ENCODE results near the gene PDZD2.

Gene PDZD2

DNA sequence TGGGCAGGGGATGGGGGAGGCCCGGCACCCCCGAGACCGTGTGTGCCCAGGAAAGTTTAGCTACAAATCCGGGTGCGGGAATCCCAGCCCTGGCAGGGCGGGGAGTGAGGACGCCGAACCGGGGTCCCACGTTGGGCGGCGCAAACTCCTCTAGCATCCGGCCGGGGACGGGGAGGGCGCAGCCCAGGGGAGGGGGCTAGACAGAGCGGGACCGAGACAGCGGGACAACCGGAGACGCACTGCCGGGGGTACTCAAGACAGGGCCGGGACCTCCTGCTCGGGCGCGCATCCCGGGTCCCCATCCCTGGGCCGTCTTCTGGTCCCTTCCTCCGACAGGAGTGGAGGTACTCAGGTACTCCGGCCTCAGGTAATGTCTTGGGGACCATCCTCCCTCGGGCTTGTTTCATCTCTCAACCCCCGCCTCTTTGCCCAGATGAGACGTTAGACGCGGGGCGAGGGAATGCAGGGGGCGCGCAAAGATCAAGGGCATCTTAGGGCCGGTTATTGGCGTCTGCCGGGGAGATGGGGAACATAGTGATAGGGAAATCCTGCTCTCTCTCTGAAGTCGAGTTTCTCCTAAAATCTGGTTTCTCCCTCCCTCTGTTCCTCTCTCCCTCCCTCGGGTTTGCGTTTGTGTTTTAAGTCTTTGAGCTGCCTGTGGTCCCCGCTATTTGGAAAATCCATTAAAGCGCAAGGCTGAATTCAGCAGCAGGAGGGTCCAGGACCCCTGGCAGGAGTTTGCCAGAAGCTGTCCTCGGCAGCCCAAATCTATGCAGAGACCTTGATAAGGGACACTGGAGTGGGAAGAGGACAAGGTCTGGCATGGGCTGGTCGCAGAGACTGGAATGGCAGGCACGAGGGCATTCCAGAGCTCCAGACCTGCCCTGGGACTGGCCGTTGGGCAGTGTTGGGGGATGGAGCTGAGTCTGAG lies 815 bp downstream of the PDZD2 start:
- Histone ChIP-seq H3K9me2 (replicated peaks; ENCODE audit: control insufficient read depth, low read length) (no peaks in the 10 kb centered on the region), H3K4me2 (ENCODE audit: low read length) (peak overlapping the region; percentile 66), H3F3A (ENCODE audit: control insufficient read depth, insufficient read depth) (no peaks in the 10 kb centered on the region), H3K36me3 (ENCODE audit: control insufficient read depth, low read length) (no peaks in the 10 kb centered on the region), H3K79me2 (ENCODE audit: control insufficient read depth, low read length) (no peaks in the 10 kb centered on the region), H3K27ac (ENCODE audit: low read depth, low read length) (no peak overlapping the region), H3K27me3 (ENCODE audit: control insufficient read depth, low read length) (peaks cover 52% of the 10 kb centered on the region), H3K4me1 (ENCODE audit: control insufficient read depth, low read length) (peaks cover 6% of the 10 kb centered on the region; the same call in 1 of the 2 replicates), H3K9me3 (ENCODE audit: control insufficient read depth, insufficient read depth, low read length) (no peaks in the 10 kb centered on the region), H3K4me3 (ENCODE audit: low read length) (peak overlapping the region; percentile 70), H4K20me1 (ENCODE audit: control insufficient read depth, insufficient read depth, low read depth, low read length) (no peaks in the 10 kb centered on the region)
- TF ChIP-seq, protein P1, sequence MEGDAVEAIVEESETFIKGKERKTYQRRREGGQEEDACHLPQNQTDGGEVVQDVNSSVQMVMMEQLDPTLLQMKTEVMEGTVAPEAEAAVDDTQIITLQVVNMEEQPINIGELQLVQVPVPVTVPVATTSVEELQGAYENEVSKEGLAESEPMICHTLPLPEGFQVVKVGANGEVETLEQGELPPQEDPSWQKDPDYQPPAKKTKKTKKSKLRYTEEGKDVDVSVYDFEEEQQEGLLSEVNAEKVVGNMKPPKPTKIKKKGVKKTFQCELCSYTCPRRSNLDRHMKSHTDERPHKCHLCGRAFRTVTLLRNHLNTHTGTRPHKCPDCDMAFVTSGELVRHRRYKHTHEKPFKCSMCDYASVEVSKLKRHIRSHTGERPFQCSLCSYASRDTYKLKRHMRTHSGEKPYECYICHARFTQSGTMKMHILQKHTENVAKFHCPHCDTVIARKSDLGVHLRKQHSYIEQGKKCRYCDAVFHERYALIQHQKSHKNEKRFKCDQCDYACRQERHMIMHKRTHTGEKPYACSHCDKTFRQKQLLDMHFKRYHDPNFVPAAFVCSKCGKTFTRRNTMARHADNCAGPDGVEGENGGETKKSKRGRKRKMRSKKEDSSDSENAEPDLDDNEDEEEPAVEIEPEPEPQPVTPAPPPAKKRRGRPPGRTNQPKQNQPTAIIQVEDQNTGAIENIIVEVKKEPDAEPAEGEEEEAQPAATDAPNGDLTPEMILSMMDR (IDR thresholded peaks at IDR 0.05; ENCODE audit: low read depth, low read length, poor library complexity, severe bottlenecking) = no peak
- TF ChIP-seq EZH2phosphoT487 (IDR thresholded peaks at IDR 0.05; ENCODE audit: borderline replicate concordance, low read length) = no peak; the same call in 1 of the 2 replicates

DNA sequence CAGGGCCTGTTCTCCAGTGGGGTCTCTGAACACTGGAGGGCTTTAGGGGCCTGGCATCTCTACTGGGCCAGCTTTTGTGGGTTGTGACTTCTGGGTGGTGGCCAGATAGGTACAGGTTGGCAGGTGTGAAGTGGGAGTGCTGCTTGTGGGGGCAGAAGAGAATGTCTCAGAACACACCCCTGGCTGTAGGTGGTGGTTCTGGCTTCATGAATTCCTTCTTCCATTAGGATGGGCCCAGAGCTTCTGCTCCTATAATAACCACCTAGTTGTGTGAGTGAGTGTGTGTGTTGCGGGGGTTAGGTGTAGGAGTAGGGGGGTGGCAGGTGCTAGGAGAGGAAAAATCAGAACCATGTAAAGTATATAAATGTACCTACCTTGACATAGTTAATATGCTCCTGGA lies 1.6 kb downstream of the PDZD2 start:
- no peaks in the 10 kb centered on the region for H4K20me1 ChIP-seq (ENCODE audit: control insufficient read depth, insufficient read depth, low read depth, low read length)
- H3K79me2 ChIP-seq (ENCODE audit: control insufficient read depth, low read length) = no peaks in the 10 kb centered on the region
- no peak for TF ChIP-seq EZH2phosphoT487 (IDR thresholded peaks at IDR 0.05; ENCODE audit: borderline replicate concordance, low read length)
- TF ChIP-seq, protein P1 (IDR thresholded peaks at IDR 0.05; ENCODE audit: low read depth, low read length, poor library complexity, severe bottlenecking) = no peak
- no peak overlapping the region for H3K4me2 ChIP-seq (ENCODE audit: low read length)
- peaks cover 52% of the 10 kb centered on the region for H3K27me3 ChIP-seq (ENCODE audit: control insufficient read depth, low read length)
- no peaks in the 10 kb centered on the region for H3K36me3 ChIP-seq (ENCODE audit: control insufficient read depth, low read length)
- no peaks in the 10 kb centered on the region for H3F3A ChIP-seq (ENCODE audit: control insufficient read depth, insufficient read depth)
- no peak overlapping the region for H3K27ac ChIP-seq (ENCODE audit: low read depth, low read length)
- H3K4me1 ChIP-seq (ENCODE audit: control insufficient read depth, low read length) = peaks cover 6% of the 10 kb centered on the region; the same call in 1 of the 2 replicates
- H3K9me2 ChIP-seq (replicated peaks; ENCODE audit: control insufficient read depth, low read length) = no peaks in the 10 kb centered on the region
- H3K4me3 ChIP-seq (ENCODE audit: low read length) = no peak overlapping the region
- H3K9me3 ChIP-seq (ENCODE audit: control insufficient read depth, insufficient read depth, low read length) = no peaks in the 10 kb centered on the region

DNA sequence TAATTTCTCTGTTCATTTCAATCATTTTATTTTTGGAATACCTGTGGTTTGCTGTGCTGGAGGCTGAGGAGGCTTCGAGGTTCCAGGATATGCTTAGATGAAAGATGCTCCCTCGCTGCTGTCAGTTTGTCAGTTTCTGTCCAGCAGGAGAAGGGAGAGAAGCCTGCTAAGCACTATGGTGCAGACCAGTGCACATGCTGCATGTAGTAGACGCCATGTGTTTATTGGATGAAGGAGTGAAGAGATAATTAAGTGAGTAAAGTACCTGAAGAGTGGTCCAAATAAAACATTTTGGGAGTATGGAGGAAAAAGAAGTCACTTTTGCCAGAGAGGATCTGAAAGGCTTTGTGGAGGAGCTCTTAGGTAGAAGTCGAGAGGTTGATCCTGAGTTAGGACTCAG lies 2.1 kb downstream of the PDZD2 start:
- Histone ChIP-seq H3K27ac (ENCODE audit: low read depth, low read length) (no peak overlapping the region), H3K4me3 (ENCODE audit: low read length) (no peak overlapping the region), H3K4me1 (ENCODE audit: control insufficient read depth, low read length) (peaks cover 6% of the 10 kb centered on the region; the same call in 1 of the 2 replicates), H3K79me2 (ENCODE audit: control insufficient read depth, low read length) (no peaks in the 10 kb centered on the region), H3K4me2 (ENCODE audit: low read length) (no peak overlapping the region), H3F3A (ENCODE audit: control insufficient read depth, insufficient read depth) (no peaks in the 10 kb centered on the region), H4K20me1 (ENCODE audit: control insufficient read depth, insufficient read depth, low read depth, low read length) (no peaks in the 10 kb centered on the region), H3K36me3 (ENCODE audit: control insufficient read depth, low read length) (no peaks in the 10 kb centered on the region), H3K9me2 (replicated peaks; ENCODE audit: control insufficient read depth, low read length) (no peaks in the 10 kb centered on the region), H3K9me3 (ENCODE audit: control insufficient read depth, insufficient read depth, low read length) (no peaks in the 10 kb centered on the region), H3K27me3 (ENCODE audit: control insufficient read depth, low read length) (peaks cover 52% of the 10 kb centered on the region)
- TF ChIP-seq, protein P1 (IDR thresholded peaks at IDR 0.05; ENCODE audit: low read depth, low read length, poor library complexity, severe bottlenecking) = no peak
- no peak for TF ChIP-seq EZH2phosphoT487 (IDR thresholded peaks at IDR 0.05; ENCODE audit: borderline replicate concordance, low read length)

Measured in DOHH2 (cell line).